GM21528 (cell line): ENCODE measurements around the gene ATF2.

ENCODE experiments used
- ATAC-seq: cut with Tn5 transposase; IDR thresholded peaks from one replicate; pipeline ENCODE4 v1.9.1; 2021; ENCODE audit warnings: mild to moderate bottlenecking, moderate library complexity; ENCODE audit not compliant: unreplicated experiment, low FRiP score

Gene ATF2, protein sequence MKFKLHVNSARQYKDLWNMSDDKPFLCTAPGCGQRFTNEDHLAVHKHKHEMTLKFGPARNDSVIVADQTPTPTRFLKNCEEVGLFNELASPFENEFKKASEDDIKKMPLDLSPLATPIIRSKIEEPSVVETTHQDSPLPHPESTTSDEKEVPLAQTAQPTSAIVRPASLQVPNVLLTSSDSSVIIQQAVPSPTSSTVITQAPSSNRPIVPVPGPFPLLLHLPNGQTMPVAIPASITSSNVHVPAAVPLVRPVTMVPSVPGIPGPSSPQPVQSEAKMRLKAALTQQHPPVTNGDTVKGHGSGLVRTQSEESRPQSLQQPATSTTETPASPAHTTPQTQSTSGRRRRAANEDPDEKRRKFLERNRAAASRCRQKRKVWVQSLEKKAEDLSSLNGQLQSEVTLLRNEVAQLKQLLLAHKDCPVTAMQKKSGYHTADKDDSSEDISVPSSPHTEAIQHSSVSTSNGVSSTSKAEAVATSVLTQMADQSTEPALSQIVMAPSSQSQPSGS

DNA sequence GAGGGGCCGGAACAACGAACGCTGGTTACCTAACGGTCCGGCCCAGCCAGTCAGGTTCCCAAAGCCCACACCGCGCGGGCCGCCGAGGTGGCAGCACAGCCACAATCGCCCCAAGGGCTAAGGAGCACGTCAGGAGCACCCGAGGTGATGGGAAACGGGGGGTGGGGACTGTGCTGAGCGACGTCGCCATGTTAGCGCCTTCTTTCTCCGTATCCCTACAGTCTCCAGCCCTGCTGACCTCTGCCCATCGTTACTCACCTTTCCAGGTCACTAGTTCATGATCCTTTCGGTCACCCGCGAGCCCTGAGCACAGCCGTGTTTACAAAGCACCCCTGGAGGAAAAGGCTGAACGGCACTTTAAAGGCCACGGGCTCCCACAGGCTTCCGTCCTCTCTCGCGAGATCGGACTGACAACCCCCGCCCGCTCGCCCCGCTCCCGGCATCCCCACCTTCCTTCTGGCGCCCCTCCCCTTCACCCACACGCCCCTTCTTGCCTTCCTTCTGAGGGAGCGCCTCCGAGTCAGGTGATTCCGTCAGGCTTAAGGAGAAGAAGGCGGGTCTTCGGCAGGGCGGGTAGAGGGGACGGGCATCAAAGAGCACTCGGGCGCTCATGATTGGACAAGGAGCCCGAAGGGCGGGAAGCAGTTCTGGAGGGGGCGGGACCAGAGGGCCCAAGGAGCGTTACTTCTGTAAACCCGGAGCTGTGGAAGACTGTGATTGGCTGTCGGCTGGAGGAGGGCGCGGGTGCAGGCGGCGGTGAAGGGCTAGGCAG lies at the start of gene ATF2:
TSS of gene ATF2 (minus strand) at position 412 of the 772 bp plus-strand sequence. CDS start 31,760 bp downstream, outside the sequence.
- peak; percentile 95 for ATAC-seq

DNA sequence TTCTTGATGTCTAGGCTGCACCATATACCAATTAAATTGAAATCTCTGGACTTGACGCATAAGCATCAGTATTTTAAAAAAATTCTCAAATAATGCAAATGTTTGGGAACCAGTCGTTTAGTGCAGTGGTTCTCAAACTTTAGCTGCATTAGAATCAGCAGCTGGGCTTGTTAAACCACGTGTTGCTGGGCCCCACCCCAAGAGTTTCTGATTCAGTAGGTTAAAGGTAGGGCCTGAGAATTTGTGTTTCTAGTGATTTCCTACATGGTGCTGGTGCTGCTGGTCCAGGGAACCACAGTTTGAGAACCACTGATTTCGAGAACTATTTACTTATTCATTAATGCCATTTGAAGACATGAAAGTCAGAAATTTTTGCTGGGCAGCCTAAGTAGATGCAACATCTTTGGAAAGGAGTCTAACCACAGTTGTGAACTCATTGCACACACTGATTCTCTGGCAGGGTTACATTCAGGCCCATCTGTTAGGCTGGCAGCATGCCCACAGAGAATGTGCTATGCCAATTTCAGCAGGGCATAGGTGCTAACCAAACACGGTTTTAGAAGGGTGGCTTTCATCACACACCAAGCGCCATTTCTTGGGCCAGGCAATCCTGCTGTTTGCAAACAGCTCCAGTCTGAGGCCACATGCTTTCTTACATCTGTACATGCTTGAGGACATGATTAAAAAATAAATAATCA lies 39.9 kb upstream of the ATF2 start:
- ATAC-seq = no peak

DNA sequence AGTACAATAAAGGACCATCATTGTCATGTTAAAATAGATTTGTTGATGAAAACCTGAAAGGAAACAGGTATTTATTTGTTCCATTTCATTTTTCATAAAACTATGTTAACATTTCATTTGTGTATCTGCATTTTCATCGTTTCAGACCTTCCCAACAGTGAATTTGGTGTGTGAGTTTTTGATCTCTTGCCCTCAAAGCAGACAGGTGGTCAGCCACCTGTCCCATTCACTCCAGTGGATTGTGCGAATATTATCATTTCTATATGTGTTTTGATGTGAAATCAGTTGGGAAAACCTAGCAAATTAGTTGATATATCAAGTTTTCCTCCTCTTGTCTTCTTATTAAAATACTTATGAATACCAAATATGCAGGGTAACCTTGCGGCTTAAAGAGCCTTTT lies 38.9 kb upstream of the ATF2 start:
- no peak for ATAC-seq

DNA sequence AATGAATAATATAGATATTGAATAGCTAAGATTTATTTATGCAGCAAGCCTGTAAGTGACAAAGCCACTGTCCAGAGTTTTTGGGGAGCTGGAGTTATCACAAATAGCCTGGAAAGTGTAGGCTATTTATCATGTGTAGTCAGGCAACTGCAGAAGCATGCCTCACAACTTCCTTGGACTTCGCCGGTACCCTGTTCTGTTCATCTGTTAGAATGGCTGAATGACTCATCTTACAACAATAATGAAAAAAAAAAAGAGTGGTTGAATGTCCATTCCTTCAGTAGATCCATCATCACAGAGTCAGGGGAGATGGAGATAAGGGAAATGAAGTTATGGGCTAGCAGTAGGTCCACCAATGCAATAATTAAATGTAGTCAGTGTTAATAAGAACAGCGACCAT lies 37.5 kb upstream of the ATF2 start:
- ATAC-seq = no peak

DNA sequence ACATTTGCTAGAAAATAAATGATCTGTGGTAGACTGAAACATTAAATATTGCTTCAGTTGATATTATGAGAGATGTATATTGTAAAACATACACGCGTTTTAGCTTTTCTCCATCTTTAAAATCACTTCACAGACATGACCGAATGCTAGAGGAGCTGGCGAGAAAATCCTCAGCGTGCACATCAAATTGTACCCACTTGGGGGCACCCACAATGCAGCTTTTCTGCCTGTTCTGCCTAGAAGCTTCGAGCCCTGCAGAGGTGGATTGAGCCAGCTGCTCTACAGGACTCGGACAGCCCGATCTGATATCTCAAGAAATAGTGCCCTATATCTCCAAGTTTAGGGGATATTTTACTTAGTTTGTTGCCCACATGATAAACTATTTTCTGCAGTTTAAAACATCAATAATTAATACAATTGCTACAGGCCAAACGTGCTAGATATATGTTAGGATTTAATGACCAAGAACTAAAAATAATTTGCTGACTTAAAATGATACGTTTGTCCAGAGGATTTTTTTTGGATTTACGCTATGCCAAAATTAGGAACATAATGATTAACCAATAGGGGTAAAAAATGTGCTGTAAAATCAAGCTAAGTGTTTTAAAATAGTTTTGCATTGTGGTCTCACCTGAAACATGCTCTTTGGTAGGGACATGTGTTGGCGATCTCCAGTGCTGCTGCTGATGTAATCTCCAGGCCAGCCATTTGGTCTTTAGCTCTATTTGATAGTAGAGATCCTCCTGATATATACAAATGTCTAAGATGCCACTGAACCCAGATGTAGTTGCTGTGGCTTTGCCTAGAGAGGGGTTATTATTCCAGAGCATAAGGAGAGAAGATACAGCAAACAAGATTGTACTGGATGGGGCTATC lies 35.9 kb upstream of the ATF2 start:
- ATAC-seq = no peak

DNA sequence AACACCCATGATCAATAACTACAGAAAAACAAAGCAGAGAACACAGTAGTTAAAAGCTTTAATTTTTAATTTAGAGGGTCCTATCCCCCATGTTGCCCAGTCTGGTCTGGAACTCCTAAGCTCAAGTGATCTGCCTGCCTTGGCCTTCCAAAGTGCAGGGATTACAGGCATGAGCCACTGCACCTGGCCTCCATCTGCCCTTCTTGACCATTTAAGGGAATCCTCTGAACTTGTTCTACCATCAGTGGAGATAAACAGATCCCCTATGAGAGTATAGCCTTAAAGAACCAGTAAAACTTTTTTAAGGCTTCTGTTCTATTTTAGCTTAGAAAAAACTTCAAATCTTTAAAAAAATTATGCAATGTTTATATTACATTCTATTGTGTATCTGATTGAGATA lies 27.0 kb upstream of the ATF2 start:
- no peak for ATAC-seq

DNA sequence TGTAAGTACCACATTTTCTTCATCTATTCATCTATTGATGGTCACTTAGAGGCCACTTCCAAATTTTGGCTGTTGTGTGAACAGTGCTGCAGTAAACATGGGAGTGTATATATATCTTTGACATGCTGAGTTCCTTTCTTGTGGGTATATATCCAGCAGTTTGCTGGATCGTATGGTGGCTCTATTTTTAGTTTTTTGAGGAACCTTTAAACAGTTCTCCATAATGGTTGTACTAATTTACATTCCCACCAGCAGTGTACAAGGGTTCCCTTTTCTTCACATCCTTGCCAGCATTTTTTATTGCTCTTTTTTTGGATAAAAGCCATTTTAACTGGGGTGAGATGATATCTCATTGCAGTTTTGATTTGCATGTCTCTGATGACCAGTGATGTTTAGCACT lies 20.8 kb upstream of the ATF2 start:
- no peak for ATAC-seq

DNA sequence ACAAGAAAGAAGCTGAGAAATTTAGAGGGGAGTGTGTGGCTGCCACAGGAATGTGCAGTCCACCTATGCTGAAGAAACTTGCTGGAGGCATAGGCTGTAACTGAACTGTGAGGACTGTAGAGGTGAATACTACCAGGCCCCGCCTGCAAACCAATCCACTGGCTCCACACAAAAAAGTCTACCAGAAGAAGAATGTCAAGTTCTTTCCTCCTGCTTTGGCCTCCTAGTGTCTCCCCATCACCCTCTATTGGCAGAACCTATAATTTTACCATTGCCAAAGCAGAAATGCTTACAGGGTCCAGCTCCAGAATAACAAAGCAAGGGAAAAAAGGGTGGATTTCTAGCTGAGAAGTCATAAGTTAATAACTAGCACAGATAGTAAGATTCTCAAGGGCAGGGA lies 19.4 kb upstream of the ATF2 start:
- ATAC-seq = peak; percentile 54

DNA sequence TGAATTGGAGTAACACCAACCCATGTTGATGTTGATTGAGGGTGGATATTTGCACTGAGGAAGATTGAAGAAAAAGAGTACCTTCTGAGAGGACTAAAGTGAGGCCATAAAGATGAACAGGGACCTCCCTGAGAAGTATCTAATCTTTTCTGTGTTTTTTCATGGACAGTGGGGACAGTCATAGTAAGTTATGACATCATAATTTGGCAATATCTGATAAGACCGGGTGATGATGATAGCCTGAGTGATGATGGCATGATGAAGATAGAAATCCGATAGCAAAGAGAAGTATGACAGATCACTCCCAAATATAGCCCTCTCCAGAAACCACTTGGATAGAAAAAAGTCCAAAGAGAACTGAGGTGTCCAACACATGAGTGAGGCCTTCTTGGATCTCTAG lies 15.7 kb upstream of the ATF2 start:
- ATAC-seq = no peak

DNA sequence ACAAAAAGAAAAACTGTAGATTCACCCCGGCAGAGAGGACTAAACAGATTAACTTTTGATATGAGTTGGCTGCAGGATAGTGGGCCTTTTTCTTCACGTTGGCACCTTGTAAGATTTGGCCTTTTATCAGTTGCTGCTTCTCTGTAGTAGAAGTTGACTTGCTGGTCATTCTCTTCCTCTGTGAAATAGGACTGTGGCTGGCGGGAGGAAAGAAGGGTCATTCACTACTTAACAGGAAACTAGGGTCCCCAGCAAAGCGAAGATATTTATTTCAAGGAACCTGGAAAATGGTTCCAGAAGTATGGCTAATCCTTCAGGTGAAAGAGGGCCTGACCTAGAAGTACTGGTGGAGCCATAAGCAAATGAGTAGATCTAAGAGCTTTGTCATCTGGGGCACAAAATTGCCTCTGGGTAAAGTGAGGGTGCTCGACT lies 13.9 kb upstream of the ATF2 start:
- ATAC-seq = no peak

DNA sequence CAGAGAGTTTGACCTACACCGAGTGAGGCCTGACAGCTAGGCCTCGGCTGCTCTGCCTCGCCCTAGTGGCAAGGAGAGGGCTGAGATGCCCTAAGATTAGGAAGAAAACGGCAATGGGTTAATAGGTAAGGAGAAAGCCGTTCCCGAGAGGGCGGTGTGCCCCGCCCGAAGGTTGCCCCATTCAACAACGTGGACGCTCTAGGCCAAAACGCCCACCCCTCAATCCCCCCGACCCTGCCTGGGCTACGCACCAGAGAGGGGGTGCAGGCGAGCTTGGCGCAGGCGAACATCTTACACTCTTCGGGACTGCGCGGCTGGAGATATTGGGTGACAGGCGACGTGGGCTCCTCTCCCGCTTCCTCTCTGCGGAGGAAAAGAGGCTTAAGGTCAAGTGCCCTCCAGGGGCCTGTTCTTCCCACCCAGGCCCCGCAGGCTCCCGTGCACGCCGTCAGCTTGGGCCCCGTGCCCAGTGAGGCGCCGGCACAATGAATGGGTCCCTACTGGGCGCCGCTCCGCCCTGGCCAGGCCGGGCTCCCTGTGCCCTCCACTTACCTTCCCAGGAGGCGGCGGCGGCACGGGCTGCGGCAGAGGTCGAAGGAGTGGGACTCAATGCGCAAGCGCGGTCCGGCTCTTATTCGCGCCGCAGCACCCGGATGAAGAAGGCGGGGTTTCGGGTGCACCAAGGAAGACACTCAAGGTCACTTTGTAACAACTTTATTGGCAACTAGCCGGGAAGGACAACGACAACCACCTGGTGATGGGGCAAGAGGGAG lies 13.3 kb upstream of the ATF2 start, which contains the start of gene ATP5MC3:
TSS of gene ATP5MC3 (minus strand) at position 607 of the 773 bp plus-strand sequence. CDS start at position 290, 317 bp downstream.
- ATAC-seq = peak; percentile 94

DNA sequence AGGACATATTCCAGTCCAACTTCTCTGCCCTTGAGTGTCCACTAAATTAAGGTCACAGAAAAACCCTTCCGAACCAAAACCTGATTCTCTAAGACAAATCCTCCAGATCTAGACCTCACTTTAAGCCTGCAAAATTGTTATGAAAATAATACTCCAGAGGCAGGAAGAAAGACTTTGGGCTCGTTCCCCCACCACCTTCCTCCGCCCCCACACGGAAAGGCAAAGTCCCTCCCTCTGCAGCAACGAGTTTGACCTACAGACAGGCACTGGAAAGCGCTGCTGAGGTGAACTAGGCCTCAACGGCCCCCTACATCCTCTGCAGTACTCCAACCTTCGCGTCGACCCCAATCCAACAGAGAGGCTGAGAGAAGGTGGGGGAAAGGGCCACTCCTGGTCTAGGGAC lies 12.7 kb upstream of the ATF2 start:
- ATAC-seq = peak; percentile 55

DNA sequence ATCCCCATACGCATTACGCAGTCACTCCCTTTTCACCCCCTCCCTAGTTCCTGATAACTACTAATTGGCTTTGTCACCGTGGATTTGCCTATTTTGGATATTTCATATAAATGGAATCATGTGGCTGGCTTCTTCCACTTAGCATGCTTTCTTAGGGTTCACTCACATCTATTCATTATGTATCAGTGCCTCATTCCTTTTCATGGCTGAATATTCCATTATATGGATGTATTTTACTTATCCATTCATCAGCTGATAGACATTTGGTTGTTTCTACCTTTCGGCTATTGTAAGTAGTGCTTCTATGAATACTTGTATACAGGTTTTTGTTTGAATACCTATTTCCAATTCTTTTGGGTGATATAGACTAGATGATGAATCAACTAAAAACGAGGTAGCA lies 8.6 kb upstream of the ATF2 start:
- ATAC-seq = no peak

DNA sequence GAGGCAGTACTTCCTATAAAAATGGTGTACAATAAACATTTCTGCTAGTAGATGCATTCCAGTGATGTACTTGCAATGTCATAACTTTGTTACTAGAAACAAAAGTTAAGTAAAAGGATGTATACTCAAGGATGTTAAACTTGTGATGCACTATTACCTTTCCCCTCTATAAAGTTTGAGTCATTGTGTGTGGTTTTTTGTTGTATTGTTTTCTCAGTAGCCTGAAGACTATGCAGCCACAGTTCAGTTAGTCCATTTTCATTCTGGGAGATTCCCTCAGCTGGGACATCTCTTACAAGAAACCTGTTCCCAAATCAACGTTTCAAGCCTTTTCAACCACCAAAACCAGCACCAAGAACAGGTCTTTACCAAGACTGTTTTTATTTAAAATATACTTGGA lies 7.9 kb upstream of the ATF2 start:
- no peak for ATAC-seq

DNA sequence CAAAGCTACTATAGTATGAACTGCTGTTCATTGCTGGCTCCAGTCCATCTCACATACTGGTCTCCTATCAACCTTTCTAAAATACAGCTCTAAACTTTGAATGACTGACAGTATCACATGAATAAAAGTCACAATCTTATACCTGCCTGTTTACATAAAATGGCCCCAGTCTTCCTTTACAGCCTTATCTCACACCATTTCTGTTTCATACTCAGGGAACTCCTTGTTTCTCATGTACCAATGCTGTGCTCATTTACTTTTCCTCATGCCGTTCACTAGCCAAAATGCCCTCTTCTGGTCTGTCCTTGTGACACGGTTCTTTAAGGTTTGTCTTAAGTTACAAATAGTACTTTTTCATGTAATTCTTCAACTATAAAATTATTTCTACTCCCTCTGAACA lies 7.3 kb upstream of the ATF2 start:
- ATAC-seq = no peak

DNA sequence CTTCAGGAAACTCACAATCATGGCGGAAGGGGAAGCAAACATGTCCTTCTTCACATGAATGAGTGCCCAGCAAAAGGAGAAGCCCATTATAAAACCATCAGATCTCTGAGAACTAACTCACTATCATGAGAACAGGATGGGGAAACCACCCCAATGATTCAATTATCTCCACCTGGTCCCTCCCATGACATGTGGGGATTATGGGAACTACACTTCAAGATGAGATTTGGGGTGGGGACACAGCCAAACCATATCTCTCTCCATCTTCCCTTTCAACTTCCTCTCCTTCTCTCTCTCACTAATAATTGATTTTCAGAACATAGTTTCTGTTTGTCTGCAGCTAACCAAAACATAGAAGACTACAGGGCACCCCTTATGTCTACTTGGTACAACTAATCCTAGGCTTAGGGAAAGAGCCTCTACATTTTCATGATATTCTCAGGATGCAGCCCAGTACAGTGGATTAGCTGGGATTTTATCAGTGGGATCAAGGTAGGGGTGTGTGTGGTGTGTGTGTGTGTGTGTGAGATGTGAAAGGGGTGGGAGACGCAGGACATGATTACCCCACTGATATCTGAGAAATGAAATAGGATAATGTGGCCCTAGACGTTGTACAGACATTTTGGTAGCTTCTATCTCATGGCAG lies 2.8 kb upstream of the ATF2 start:
- ATAC-seq = no peak

DNA sequence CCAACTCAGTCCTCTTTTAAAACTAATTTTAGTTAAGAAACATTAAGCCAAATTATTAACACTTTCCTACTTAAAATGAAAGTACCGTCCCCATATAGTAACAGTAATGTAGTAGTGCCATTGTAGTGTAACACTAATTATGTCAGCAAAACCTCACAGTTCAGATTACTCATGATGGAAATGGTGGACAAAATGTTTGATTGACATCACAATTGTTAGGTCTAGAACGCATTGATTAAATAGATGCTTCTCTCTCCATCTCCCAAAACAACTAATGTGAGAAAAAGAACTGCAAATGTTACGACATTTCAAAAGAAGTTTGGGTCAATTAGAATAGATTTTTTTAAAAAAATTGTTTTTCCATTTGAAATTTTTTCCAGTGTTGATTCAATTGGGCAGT lies 1.2 kb upstream of the ATF2 start:
- no peak for ATAC-seq

DNA sequence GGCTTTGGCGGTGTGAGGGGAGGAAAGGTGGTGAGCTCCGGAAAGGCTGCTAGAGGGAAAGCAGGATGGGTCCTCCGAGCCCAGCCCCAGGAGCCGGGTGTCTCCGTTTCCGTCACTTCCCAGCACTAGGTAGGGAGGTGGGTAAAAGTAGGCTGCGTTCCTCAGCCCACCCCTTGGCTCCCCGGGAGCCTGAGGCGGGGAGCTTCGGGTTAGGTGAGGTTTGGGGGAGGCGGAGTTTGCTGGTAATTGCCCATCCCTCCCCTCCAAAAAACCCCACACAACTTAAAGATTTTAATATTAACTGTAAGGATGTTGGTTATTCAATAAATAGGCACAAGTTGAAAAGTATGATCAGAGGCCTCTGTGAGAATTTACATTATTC lies 552 bp upstream of the ATF2 start:
- ATAC-seq = peak; percentile 45
